ENCODE results near the gene MLLT3.
A peak's percentile ranks its signal among the peaks of the same experiment; 100 is the strongest.

The MLLT3 gene

GRCh38 chr9:20624201-20625002, 2.1 kb upstream of the MLLT3 start:
- DNase-seq = peak; percentile 76 to 78

DNA sequence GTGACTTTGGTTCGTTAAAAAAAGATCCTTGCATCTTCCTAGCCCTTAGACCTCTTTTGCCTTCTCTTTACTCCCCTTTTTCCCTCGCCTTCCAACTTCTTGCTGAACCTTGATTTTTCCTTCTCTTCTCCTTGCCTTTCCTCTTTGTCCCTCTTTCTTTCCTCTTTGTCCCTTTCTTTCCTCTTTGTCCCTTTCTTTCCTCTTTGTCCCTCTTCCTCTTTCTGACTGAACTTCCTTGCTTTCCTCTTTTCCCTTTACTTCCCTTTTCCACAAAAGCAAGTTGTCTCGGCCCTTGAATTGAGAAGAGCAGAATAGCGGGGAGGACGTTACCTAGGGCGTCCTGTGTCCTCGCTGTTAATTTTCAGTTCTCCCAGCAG, 1.4 kb upstream of the MLLT3 start:
- no peak for DNase-seq

GRCh38 chr9:20623021-20623747, 885 bp upstream of the MLLT3 start:
- peak in 1 of 2 donors; percentile 26 for DNase-seq

DNA sequence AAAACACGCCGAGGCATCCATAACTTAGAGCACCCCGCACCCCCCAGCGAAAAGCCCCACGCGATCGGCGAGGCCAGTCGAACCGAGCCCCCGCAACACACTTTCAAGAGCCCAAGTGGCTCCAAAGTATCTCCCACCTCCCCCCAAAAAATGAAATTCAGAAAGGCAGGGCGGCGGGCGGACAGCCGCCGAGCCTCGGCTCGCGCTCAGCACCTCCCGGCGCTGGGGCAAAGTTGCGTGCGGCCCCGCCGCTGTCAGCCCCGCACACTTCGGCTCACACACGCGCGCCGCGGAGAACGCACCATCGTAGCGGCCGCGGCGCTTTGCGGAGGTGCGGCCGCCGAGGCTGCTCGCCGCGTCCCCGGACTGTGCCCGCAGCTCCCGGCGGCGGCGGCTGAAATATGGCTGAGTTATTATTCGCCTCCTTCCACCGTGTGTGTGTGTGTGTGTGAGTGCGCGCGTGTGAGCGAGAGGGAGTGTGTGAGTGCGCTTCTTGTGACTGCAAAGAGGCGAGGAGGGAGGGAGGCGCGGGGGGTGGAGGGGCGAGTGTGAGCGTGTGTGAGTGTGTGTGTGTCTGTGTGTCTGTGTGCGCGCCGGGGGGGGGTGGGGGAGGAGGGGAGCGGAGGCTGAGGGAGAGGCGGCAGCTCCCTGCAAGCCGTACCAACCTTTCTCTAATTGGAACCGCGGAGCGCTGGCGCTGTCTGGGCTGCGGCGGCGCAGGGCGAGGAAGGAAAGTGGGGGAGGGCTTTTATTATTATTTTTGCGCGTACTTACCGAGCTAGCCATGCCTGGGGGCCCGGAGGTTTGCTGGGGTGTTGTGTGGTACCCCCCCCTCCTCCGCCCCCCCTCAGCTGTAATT, 599 bp downstream of the MLLT3 start:
- DNase-seq = peak; percentile 15 to 33

DNA sequence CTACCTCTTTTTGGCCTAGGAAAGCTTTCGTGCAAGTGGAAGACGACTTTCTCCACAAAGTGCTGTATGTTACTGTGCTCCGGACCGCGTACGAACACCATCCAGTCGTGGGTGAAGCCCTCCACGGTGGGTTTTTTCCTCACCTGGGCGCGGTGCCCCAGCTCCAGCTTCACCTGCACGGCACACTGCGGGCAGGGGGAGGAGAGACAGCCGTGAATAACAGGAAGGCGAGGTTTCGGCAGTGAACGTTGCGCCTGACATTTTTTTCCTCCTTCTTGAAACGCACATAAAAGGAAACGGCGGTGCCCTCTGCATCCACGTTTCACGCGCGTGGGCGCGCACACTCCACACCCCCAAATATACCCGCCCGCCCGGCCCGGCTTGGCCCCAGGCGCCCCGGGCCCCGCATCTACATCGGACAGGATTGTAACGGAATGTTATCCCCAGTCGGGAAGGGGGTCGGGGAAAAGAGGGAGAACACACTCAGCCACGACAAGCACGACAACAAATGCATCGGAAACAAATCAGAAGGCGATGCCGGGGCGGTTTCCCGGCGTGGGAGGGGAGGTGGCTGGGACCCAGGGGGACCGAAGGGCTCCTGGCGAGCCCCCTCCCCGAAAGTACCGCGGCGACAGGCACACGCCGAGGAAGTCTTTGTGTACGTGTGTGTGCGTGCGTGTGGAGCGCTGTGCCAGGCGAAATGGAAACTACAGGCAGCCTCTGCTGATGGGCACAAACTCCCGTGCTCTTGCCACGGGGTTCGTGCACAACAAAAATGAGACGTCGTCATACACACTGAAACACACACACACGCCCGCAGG, 1.4 kb downstream of the MLLT3 start:
- DNase-seq = peak; percentile 10 to 49

GRCh38 chr9:20619487-20620200, 2.7 kb downstream of the MLLT3 start:
- no peak for DNase-seq

DNA sequence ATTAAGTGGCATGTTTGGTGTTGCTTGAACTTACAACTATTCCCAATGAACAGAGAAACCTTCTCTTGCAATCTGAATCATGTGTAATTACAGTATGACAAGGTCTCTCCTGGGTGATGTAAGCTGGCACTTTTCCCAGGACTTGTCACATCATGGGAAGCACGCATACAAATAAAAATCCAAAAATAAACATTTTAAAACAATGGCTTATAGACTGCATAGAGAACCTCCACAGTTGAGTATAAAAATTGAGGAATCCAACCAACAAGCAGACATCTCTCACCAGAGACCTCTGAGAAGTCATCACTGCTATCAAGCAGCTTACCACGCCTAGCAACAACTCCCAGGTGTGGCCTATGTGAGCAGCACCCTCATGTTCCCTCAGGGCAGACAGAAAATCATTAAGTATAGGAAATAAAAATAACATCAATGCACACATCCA, 3.9 kb downstream of the MLLT3 start:
- no peak for DNase-seq

DNA sequence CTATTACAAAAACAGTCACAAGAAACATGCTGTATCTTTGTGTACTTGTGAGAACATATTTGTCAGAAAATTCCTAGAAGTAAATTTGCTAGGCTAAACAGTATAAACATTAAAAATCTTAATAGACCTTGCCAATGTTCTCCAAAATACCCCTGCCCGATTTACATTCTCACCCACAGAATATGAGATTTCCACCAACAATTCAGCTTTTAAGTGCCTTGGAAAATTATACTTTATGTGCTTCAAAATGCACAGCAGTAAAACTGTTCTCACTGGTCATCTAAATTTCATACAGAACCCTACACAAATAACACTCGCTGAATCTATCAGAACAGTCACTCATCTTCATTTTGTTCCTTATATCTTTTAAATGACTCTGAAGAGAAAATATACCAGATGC, 5.5 kb downstream of the MLLT3 start:
- DNase-seq = no peak

- no peak for DNase-seq
These were observed 7.6 kb downstream of the MLLT3 start for GRCh38 chr9:20614602-20615216.

- peak in 1 of 2 donors; percentile 22 for DNase-seq
These were observed 10.5 kb downstream of the MLLT3 start for GRCh38 chr9:20611691-20612287.

GRCh38 chr9:20610591-20610990, 11.7 kb downstream of the MLLT3 start:
- DNase-seq = peak; percentile 24 to 37

DNA sequence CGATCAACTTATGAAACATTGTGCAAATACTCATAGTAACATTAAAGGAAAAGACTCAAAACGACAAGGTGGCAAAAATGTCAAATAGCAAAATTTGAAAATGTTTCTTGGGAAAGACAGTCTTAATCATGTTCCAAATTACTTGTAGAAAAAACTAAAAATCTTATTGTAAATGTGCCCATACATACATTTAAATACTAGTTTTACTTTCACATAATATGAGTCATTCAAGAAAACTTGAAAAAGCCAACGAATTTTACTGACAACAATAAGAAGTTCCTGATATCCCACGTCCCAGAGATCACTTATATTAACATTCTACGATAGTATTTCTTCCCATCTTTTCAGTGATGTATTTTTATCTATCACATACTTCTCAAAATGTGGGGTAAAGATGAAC, 13.7 kb downstream of the MLLT3 start:
- no peak for DNase-seq

GRCh38 chr9:20606652-20607051, 15.6 kb downstream of the MLLT3 start:
- DNase-seq = no peak

DNA sequence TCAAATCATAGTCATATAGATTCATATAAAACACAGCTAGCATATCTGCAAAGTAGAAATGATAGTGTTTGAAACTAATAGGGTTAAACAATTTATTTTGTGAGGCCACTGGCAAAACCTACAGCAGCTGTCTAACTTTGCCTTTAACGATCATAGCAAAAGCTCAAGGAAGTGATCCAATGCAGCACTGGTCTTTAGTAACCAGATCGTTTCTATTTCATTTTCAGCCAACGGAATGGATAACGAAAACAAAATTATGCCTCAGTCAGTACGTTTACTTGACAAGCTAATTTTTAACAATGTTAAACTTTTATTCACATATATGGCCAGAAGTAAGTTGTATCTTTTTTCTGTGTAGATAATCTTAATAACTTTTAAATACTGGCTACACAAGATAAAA, 17.7 kb downstream of the MLLT3 start:
- DNase-seq = peak in 1 of 2 donors; percentile 36

- DNase-seq = no peak
These were observed 18.6 kb downstream of the MLLT3 start for GRCh38 chr9:20603524-20604268.

- DNase-seq = no peak
These were observed 21.0 kb downstream of the MLLT3 start for GRCh38 chr9:20601292-20601691.

DNA sequence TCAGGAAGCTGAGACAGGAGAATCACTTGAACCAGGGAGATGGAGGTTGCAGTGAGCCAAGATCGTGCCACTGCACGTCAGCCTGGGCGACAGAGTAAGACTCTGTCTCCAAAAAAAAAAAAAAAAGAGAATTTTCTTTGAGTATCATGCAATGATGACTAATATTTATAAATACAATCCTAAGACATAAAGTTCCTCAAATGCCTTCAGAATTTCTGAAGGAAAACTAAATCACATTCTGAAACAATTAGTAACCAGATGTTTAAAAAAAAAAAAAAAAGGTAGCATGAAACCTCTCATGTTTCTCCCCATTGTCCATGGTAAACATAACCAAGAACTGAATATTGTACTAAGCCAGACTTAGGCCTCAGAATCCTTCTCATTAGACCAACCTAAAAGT, 23.1 kb downstream of the MLLT3 start:
- peak in 1 of 2 donors; percentile 39 for DNase-seq

GRCh38 chr9:20598367-20598766, 23.9 kb downstream of the MLLT3 start:
- DNase-seq = no peak

DNA sequence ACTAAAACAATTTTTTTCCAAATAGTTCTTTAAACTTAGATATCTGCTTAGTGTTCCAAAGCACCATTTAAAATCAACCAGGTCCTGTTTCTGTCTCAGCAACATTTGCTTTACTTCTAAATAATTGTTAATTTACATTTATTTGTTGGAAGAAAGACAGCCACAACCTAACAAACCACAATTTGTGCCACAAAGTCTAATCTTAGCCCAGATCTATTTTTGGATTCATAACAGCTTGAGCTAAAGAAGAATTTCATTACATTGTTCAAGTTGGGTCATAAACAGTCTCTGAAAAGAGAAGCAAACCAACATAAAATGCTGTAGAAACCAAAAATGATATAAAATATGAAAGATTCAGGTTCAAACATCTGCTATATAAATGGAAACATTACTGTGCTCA, 24.4 kb downstream of the MLLT3 start:
- no peak for DNase-seq

DNA sequence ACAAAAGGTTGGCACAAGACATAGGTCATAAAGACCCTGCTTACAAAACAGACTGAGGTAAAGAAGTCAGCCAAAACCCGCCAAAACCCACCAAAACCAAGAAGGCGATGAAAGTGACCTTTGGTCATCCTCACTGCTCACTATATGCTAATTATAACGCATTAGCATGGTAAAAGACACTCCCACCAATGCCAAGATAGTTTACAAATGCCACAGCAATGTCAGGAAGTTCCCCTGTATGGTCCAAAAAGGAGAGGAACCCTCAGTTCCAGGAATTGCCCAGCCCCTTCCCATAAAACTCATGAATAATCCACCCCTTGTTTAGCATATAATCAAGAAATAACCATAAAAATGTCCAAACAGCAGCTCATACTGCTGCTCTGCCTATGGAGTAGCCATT, 27.7 kb downstream of the MLLT3 start:
- no peak for DNase-seq

Measured in inflammatory macrophage (primary cell).